ENCODE data around the gene NPC1. TPM values are rescaled to one million over a fixed set of nuclear protein-coding genes. Genes with fewer than 3 reads are reported as not detected.
A peak's percentile ranks its signal among the peaks of the same experiment; 100 is the strongest.
"Not testable (repeated sequence)": the region's sequence is repeated elsewhere in the genome, so short reads cannot be mapped to it uniquely, and the experiment has no call there.

NPC1 gene
- total RNA-seq, 1 donor from 2014 or later, result 21.6 TPM

DNA sequence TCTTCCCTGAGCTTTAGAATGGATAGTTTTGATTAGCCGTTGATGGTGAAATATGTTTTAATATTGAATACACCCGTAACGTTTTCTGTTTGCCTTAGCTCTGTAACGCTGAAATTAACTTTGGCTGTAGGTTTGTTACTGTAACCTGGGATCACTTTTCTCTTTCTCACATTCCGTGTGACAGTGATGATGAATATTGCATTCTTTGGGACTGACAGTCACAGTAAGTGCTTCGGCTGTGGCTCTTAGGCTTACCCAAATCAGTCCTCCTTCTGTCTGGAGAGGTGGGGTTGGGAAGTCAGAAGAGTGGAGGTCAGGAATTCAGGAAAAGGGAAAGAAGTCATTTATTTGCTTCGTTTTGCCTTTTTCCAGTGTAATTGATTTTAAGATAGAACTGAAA, 65.0 kb downstream of the NPC1 start:
- TF ChIP-seq, protein P1, sequence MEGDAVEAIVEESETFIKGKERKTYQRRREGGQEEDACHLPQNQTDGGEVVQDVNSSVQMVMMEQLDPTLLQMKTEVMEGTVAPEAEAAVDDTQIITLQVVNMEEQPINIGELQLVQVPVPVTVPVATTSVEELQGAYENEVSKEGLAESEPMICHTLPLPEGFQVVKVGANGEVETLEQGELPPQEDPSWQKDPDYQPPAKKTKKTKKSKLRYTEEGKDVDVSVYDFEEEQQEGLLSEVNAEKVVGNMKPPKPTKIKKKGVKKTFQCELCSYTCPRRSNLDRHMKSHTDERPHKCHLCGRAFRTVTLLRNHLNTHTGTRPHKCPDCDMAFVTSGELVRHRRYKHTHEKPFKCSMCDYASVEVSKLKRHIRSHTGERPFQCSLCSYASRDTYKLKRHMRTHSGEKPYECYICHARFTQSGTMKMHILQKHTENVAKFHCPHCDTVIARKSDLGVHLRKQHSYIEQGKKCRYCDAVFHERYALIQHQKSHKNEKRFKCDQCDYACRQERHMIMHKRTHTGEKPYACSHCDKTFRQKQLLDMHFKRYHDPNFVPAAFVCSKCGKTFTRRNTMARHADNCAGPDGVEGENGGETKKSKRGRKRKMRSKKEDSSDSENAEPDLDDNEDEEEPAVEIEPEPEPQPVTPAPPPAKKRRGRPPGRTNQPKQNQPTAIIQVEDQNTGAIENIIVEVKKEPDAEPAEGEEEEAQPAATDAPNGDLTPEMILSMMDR (IDR thresholded peaks at IDR 0.05), result no peak
- H3K27ac ChIP-seq, result peak overlapping the region in 1 of 2 donors; percentile 1
- intact Hi-C loops (cut with DNase I), result no loop called here
- H3K36me3 ChIP-seq, result peaks cover 73 to 98% of the 10 kb centered on the region in 2 donors
- no peak for DNase-seq (ENCODE audit: low spot score in 2 of 2)
- no peak overlapping the region for H3K4me3 ChIP-seq
- no peaks in the 10 kb centered on the region for H3K9me3 ChIP-seq
- no peaks in the 10 kb centered on the region for H3K27me3 ChIP-seq
- H3K4me1 ChIP-seq, result no peaks in the 10 kb centered on the region

DNA sequence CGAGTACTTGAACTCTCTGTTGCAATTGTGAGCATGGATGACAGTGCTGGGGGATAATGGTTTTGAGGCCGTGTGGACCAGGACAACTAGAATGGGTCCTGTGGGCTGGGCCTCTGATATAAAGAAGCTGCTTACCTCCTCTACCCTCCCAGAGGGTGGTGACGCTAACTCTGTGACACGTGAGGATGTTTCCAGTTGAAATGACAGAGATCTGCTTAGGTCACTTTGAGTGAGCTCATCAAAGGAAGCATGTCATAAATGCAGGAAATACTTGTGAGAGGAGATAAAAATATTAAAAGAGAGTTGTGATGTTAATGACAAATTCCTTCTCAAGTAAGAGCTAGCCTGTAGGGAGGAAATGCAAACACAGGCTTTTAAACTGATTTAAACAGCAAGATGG, 66.6 kb downstream of the NPC1 start:
- TF ChIP-seq, protein P1 (IDR thresholded peaks at IDR 0.05), result no peak
- Histone ChIP-seq H3K27me3 (no peaks in the 10 kb centered on the region), H3K4me1 (no peaks in the 10 kb centered on the region), H3K36me3 (peaks cover 59 to 86% of the 10 kb centered on the region in 2 donors), H3K27ac (no peak overlapping the region), H3K4me3 (no peak overlapping the region), H3K9me3 (no peaks in the 10 kb centered on the region)
- DNase-seq (ENCODE audit: low spot score in 2 of 2), result no peak
- intact Hi-C loops (cut with DNase I), result no loop called here

DNA sequence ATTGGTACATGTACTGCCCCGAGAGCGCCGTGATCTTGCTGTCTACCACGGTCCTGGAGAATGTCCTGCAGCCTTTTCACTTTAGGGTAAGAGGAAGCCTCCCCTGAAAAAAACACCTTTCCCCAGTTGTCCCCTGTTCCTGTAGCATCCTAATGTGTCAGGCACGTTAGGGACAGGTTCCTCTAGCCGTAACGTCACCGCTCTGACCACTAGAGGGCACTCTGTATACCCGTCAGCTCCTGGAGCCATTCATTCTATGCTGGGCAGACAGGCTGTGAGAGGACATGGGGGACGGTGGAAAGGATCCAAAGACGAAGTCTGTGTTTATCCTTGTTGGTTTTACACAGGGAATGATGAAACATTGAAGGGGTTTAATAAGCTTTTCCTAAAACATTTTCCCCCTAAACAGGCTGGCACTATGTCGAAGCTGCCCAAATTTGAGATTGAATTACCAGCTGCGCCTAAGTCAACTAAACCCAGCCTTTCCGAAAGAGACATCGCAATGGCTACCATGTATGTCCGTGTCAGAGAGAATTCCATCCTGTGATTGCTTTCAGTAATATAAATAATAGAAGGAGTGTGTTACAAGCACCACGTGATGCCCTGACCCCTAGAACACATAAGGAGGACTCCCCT, 70.3 kb downstream of the NPC1 start:
- peak in 1 of 2 donors; percentile 77 for DNase-seq (ENCODE audit: low spot score in 2 of 2)
- H3K27ac ChIP-seq, result peak overlapping the region in 1 of 2 donors; percentile 4
- TF ChIP-seq, protein P1 (IDR thresholded peaks at IDR 0.05), result peak; percentile 57 to 85 (median 78)
- no peak overlapping the region for H3K4me3 ChIP-seq
- H3K4me1 ChIP-seq, result no peaks in the 10 kb centered on the region
- no peaks in the 10 kb centered on the region for H3K9me3 ChIP-seq
- intact Hi-C loops (cut with DNase I), result loop anchor here (1.0 kb wide), 1 partner anchor 71 kb away; no protein-coding TSS in a partner anchor
- H3K27me3 ChIP-seq, result no peaks in the 10 kb centered on the region
- H3K36me3 ChIP-seq, result peaks cover 45 to 59% of the 10 kb centered on the region in 2 donors

DNA sequence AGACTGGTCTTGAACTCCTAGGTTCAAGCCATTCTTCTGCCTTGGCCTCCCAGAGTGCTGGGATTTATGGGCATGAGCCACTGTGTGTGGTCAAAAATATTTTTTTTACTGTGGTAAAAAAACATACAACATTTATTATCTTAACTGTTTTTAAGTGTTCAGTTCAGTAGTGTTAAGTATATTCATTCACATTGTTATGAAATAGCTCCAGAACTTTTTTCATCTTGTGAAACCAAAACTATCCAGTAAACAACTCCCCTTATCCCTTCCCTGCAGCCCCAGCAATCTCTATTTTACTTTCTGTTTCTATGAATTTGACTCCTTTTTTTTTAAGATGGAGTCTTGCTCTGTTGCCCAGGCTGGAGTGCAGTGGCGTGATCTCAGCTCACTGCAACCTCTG, 73.7 kb downstream of the NPC1 start:
- no peak overlapping the region for H3K27ac ChIP-seq
- H3K9me3 ChIP-seq, result no peaks in the 10 kb centered on the region
- no peaks in the 10 kb centered on the region for H3K27me3 ChIP-seq
- no peak overlapping the region for H3K4me3 ChIP-seq
- intact Hi-C loops (cut with DNase I), result no loop called here
- no peak for DNase-seq (ENCODE audit: low spot score in 2 of 2)
- no peaks in the 10 kb centered on the region for H3K4me1 ChIP-seq
- peaks cover 38 to 59% of the 10 kb centered on the region in 2 donors for H3K36me3 ChIP-seq
- TF ChIP-seq, protein P1 (IDR thresholded peaks at IDR 0.05), result no peak

DNA sequence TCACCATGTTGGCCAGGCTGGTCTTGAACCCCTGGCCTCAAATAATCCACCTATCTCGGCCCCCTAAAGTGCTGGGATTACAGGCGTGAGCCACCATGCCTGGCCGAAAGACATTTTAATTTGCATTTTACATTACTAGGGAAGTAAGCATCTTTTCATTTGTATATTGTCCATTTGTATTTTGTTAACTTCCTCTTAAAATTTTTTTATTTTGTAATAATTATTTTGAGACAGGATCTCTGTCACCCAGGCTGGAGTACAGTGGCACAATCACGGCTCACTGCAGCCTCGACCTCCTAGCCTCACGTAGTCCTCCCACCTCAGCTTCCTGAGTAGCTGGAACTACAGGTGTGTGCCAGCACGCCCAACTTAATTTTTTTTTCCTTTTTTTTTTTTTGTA, 74.1 kb downstream of the NPC1 start:
- H3K27me3 ChIP-seq; intact Hi-C loops (cut with DNase I); H3K4me3 ChIP-seq; H3K9me3 ChIP-seq; H3K4me1 ChIP-seq; H3K27ac ChIP-seq; DNase-seq (ENCODE audit: low spot score in 2 of 2): not testable (repeated sequence)
- H3K36me3 ChIP-seq, result peaks cover 36 to 58% of the 10 kb centered on the region in 2 donors

DNA sequence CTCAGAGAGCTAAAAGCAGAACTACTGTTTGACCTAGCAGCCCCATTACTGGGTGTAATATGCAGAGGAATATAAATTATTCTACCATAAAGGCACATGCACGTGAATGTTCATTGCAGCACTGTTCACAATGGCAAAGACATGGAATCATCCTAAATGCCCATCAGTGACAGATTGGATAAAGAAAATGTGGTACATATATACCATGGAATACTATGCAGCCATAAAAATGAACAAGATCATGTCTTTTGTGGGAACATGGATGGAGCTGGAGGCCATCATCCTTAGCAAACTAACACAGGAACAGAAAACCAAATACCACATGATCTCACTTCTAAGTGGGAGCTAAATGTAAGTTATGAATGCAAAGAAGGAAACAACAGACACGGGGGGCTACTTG, 75.4 kb downstream of the NPC1 start:
- DNase-seq (ENCODE audit: low spot score in 2 of 2); H3K4me1 ChIP-seq; H3K9me3 ChIP-seq; intact Hi-C loops (cut with DNase I); H3K27me3 ChIP-seq; H3K27ac ChIP-seq; H3K4me3 ChIP-seq: not testable (repeated sequence)
- H3K36me3 ChIP-seq, result peaks cover 33 to 46% of the 10 kb centered on the region in 2 donors
